Adrenal gland (tissue), 19 donors: Measurements from ENCODE around the gene RPP25. TPM values are rescaled to one million over a fixed set of nuclear protein-coding genes. Genes with fewer than 3 reads are reported as not detected.

ENCODE experiments used
- DNase-seq, 7 donors: peaks; one replicate each; pipeline ENCODE4 v3.0.0-alpha.2; 2019 to 2020
- H3K27ac ChIP-seq, 5 donors: fragments of 200-600 bp; sonication (generic) in 4 of 5; 1 replicate in 3 of 5; 2 replicates in 2 of 5; pipeline versions ENCODE4 v1.5.1 to v1.8.0; 2016 to 2020; ENCODE audit warnings: mild to moderate bottlenecking in 1 of 5
- H3K27me3 ChIP-seq: fragments of 200-600 bp; 2 replicates; pipeline ENCODE4 v1.8.0; 2021
- H3K36me3 ChIP-seq, 2 donors: fragments of 200-600 bp; replicated peaks in 1 of 2; 1 replicate in 1 of 2; 2 replicates in 1 of 2; pipeline versions ENCODE4 v1.5.1 to v1.8.0; 2018 to 2022
- H3K4me1 ChIP-seq, 2 donors: fragments of 200-600 bp; replicated peaks in 1 of 2; 1 replicate in 1 of 2; 2 replicates in 1 of 2; pipeline versions ENCODE4 v1.5.1 to v1.8.0; 2018 to 2021
- H3K4me3 ChIP-seq, 4 donors: fragments of 200-600 bp; sonication (generic) in 3 of 4; one replicate each; pipeline ENCODE4 v1.5.1; 2016 to 2018
- H3K9me3 ChIP-seq, 3 donors: fragments of 200-600 bp; sonication (generic) in 1 of 3; replicated peaks in 1 of 3; 1 replicate in 2 of 3; 2 replicates in 1 of 3; pipeline versions ENCODE4 v1.5.1 to v1.8.0; 2016 to 2021
- CTCF ChIP-seq, 6 experiments: fragments of 450-650 bp in 4 of 6; fragments of 200-600 bp in 2 of 6; sonication (generic) in 1 of 6; IDR thresholded peaks; 1 replicate in 5 of 6; 2 replicates in 1 of 6; pipeline versions ENCODE4 v1.5.1 to v1.8.0; 2016 to 2021; ENCODE audit warnings: antibody characterized with exemption in 6 of 6, mild to moderate bottlenecking in 2 of 6, moderate library complexity in 1 of 6
- POLR2A ChIP-seq, 2 donors: fragments of 450-650 bp; IDR thresholded peaks; one replicate each; pipeline ENCODE4 v1.6.1; 2017; ENCODE audit warnings: antibody characterized with exemption in 2 of 2, mild to moderate bottlenecking in 2 of 2, moderate library complexity in 1 of 2
- WGBS, 4 donors: extraction: QIAGEN DNeasy Blood & Tissue Kit in 2 of 4; methylation state at CpG; one replicate each; pipeline versions ENCODE4 v1.1.5 to v1.1.7; 2013 to 2017; 5-methylcytosine and 5-hydroxymethylcytosine counted together
- intact Hi-C, 2 donors: fragments of 100-400 bp; cut with DNase I; formaldehyde crosslinking; loops; one replicate each; pipeline versions ENCODE4 v1.14.1 to v1.15.0; 2022 to 2023
- long read RNA-seq, 10 donors: library from polyadenylated mRNA in 3 of 10; unstranded in 2 of 10; stranded (forward) in 1 of 10; transcript quantifications; one replicate each; pipeline ENCODE4 v2.0.0 and lab custom pipeline, GENCODE V29; 2021 to 2026
- polyA plus RNA-seq, 3 donors: library from polyadenylated mRNA; stranded (reverse); fragments of 200-250 nt in 2 of 3; fragments of 350-450 nt in 1 of 3; fragmentation: Illumina TruSeq in 1 of 3; extraction: RNeasy Lipid Tissue Mini Kit (QIAGEN cat#74804) in 1 of 3; gene quantifications; one replicate each; pipeline ENCODE4 v1.2.3, GENCODE V29; 2013 to 2014
- total RNA-seq, 9 donors: library from RNA; depleted of rRNA in 4 of 9; stranded (reverse); fragments of >200 nt in 4 of 9; fragments of 120-200 nt in 1 of 9; fragmentation: NEBNext Ultra II Directional in 1 of 9; extraction: Animal tissue kit (Norgen Biotek cat#: 25700) in 1 of 9; gene quantifications; one replicate each; pipeline versions ENCODE4 v1.1.0 to v1.2.4, GENCODE V29; 2013 to 2023
- donor health status: healthy with polysubstance abuse.
- donor health status: Bipolar disorder and iron deficiency.
- donor health status: DM: yes; HTN: yes; CAD: no.
- donor health status: DM: no; HTN: no; CAD: no.
- donor health status: DM: no; HTN: no; CAD: no.
- donor health status: DM: yes; HTN: yes; CAD: no.

Gene RPP25
- 10 to 100 TPM; 17.4 to 46.2 (median 26.4) TPM for total RNA-seq
- 10 to 100 TPM; 12.1 to 18.4 (median 15.5) TPM for polyA plus RNA-seq
- long read RNA-seq, donor 1, transcript RPP25-201 (1 exons, 3,049 nt), result major isoform, 55 of 55 reads
- long read RNA-seq, donor 1, partial matches to known transcripts, result 0 of 55 reads
- long read RNA-seq, donor 1, other reads (novel, unspliced or antisense), result 0 of 55 reads
- long read RNA-seq, donor 2, transcript RPP25-201 (1 exons, 3,049 nt), result major isoform, 16 of 16 reads
- long read RNA-seq, donor 2, partial matches to known transcripts, result 0 of 16 reads
- long read RNA-seq, donor 2, other reads (novel, unspliced or antisense), result 0 of 16 reads
- long read RNA-seq, donor 3, transcript RPP25-201 (1 exons, 3,049 nt), result major isoform, 25 of 25 reads
- long read RNA-seq, donor 3, partial matches to known transcripts, result 0 of 25 reads
- long read RNA-seq, donor 3, other reads (novel, unspliced or antisense), result 0 of 25 reads
- long read RNA-seq, donor 4, transcript RPP25-201 (1 exons, 3,049 nt), result major isoform, 43 of 43 reads
- long read RNA-seq, donor 4, partial matches to known transcripts, result 0 of 43 reads
- long read RNA-seq, donor 4, other reads (novel, unspliced or antisense), result 0 of 43 reads
- long read RNA-seq, donor 5, transcript RPP25-201 (1 exons, 3,049 nt), result major isoform, 107 of 107 reads
- long read RNA-seq, donor 5, partial matches to known transcripts, result 0 of 107 reads
- long read RNA-seq, donor 5, other reads (novel, unspliced or antisense), result 0 of 107 reads
- long read RNA-seq, donor 6, transcript RPP25-201 (1 exons, 3,049 nt), result major isoform, 7 of 7 reads
- long read RNA-seq, donor 6, partial matches to known transcripts, result 0 of 7 reads
- long read RNA-seq, donor 6, other reads (novel, unspliced or antisense), result 0 of 7 reads
- long read RNA-seq, donor 7, transcript RPP25-201 (1 exons, 3,049 nt), result major isoform, 26 of 26 reads
- long read RNA-seq, donor 7, partial matches to known transcripts, result 0 of 26 reads
- long read RNA-seq, donor 7, other reads (novel, unspliced or antisense), result 0 of 26 reads
- long read RNA-seq, donor 8, transcript RPP25-201 (1 exons, 3,049 nt), result major isoform, 45 of 45 reads
- long read RNA-seq, donor 8, partial matches to known transcripts, result 0 of 45 reads
- long read RNA-seq, donor 8, other reads (novel, unspliced or antisense), result 0 of 45 reads
- long read RNA-seq, donor 9, transcript RPP25-201 (1 exons, 3,049 nt), result major isoform, 25 of 25 reads
- long read RNA-seq, donor 9, partial matches to known transcripts, result 0 of 25 reads
- long read RNA-seq, donor 9, other reads (novel, unspliced or antisense), result 0 of 25 reads
- long read RNA-seq, donor 10, transcript RPP25-201 (1 exons, 3,049 nt), result major isoform, 20 of 20 reads
- long read RNA-seq, donor 10, partial matches to known transcripts, result 0 of 20 reads
- long read RNA-seq, donor 10, other reads (novel, unspliced or antisense), result 0 of 20 reads

- 0 to 1% (median 1%) methylated on average over 10 to 83 of the region's 83 CpGs; no CpG with 5 or more reads in 1 of the 4 donors for WGBS, 4 donors
- intact Hi-C loops, result loop anchor here in 1 of 2 donors (10.0 kb wide), 1 partner anchor 322 kb away; no protein-coding TSS in a partner anchor
- H3K36me3 ChIP-seq, result no peaks in the 10 kb centered on the region
- TF ChIP-seq POLR2A (IDR thresholded peaks at IDR 0.05), result peak; percentile 61 to 66
- peak in 1 of 6 experiments; percentile 0 for TF ChIP-seq CTCF (IDR thresholded peaks at IDR 0.05)
- H3K4me1 ChIP-seq, result peaks cover 18 to 51% of the 10 kb centered on the region in 2 donors
- peak within 1 kb of the TSS; percentile 20 to 94 (median 83) for H3K27ac ChIP-seq
- H3K27me3 ChIP-seq, result no peaks in the 10 kb centered on the region
- DNase-seq, result peak; percentile 81 to 89 (median 86)
- H3K9me3 ChIP-seq, result no peaks in the 10 kb centered on the region
- peak within 1 kb of the TSS in 3 of 4 donors; percentile 16 to 74 (median 54) for H3K4me3 ChIP-seq
Measured at GRCh38 chr15:74956648-74957475, at the start of gene RPP25. TSS of gene RPP25 (minus strand) at chr15:74956772. CDS start at chr15:74956583, 189 bp downstream.

- WGBS, 4 donors, result 59 to 85% (median 65%) methylated on average over 7 of the region's 7 CpGs
- no peak for DNase-seq
- Histone ChIP-seq H3K9me3 (no peaks in the 10 kb centered on the region), H3K36me3 (no peaks in the 10 kb centered on the region), H3K27ac (no peak overlapping the region), H3K27me3 (no peaks in the 10 kb centered on the region), H3K4me3 (no peak overlapping the region), H3K4me1 (no peaks in the 10 kb centered on the region)
- intact Hi-C loops, result no loop called here
- TF ChIP-seq CTCF (IDR thresholded peaks at IDR 0.05) (no peak), POLR2A (IDR thresholded peaks at IDR 0.05) (no peak)
Measured at GRCh38 chr15:75002398-75002797, 45.8 kb upstream of the RPP25 start.

GRCh38 chr15:75001310-75001709 lies 44.7 kb upstream of the RPP25 start:
- peaks cover 0 to 9% of the 10 kb centered on the region in 2 donors for H3K4me1 ChIP-seq

More at GRCh38 chr15:75001310-75001709, 44.7 kb upstream of the RPP25 start:
- TF ChIP-seq CTCF (IDR thresholded peaks at IDR 0.05) (no peak), POLR2A (IDR thresholded peaks at IDR 0.05) (no peak)
- Histone ChIP-seq H3K36me3 (no peaks in the 10 kb centered on the region), H3K4me3 (no peak overlapping the region), H3K27me3 (no peaks in the 10 kb centered on the region), H3K27ac (no peak overlapping the region), H3K9me3 (no peaks in the 10 kb centered on the region)
- WGBS, 4 donors, result 79 to 93% (median 90%) methylated on average over 6 of the region's 6 CpGs
- intact Hi-C loops, result no loop called here
- no peak for DNase-seq
